ENCODE measurements around the gene DTX2. TPM values are rescaled to one million over a fixed set of nuclear protein-coding genes. Genes with fewer than 3 reads are reported as not detected.

Gene DTX2
- total RNA-seq, 1 experiment from 2014 or later, result 37.4 TPM

- no peaks in the 10 kb centered on the region for H3K27me3 ChIP-seq (ENCODE audit: insufficient read depth, low read length)
- H2AFZ ChIP-seq (ENCODE audit: low read depth, low read length, poor library complexity, severe bottlenecking), result no peak overlapping the region
- BruUV-seq (replicated peaks), result no TSS peak
- ChIA-PET POLR2A (no interaction called here), RAD21 (ENCODE audit: low non-redundant PET in 1 of 2, low total read pairs in 2 of 2, uncharacterized antibody in 2 of 2, unreplicated experiment in 2 of 2) (interaction anchor here in 1 of 2 experiments (0.6 kb wide), 1 partner anchor 169 kb away, joined by 4 read pairs; no protein-coding TSS in a partner anchor), CTCF (no interaction called here)
- TF ChIP-seq EZH2 (IDR thresholded peaks at IDR 0.05) (no peak), TCF7L2 (IDR thresholded peaks at IDR 0.05; ENCODE audit: borderline replicate concordance, extremely low read depth, insufficient read depth, insufficient read length) (no peak), MAX (IDR thresholded peaks at IDR 0.05) (no peak), EGR1 (IDR thresholded peaks at IDR 0.05; ENCODE audit: low read depth) (no peak)
- no peaks in the 10 kb centered on the region for H3K9me3 ChIP-seq (ENCODE audit: control insufficient read depth in 1 of 2, insufficient read depth in 1 of 2, low read depth in 1 of 2, low read length in 2 of 2)
- no peaks in the 10 kb centered on the region for H3K36me3 ChIP-seq (ENCODE audit: control insufficient read depth in 1 of 2, insufficient read depth in 2 of 2, low read length in 2 of 2)
- no peaks in the 10 kb centered on the region for H3K79me2 ChIP-seq (ENCODE audit: insufficient read depth, low read length)
- H3K4me2 ChIP-seq (ENCODE audit: low read length), result no peak overlapping the region
- H3K9me2 ChIP-seq (ENCODE audit: insufficient read depth), result no peaks in the 10 kb centered on the region
- no peaks in the 10 kb centered on the region for H4K20me1 ChIP-seq (ENCODE audit: insufficient read depth)
- no peak overlapping the region for H3K27ac ChIP-seq (ENCODE audit: low read depth, low read length)
- peaks cover 2 to 18% of the 10 kb centered on the region in 2 experiments; a peak in 3 of 4 replicates for H3K4me1 ChIP-seq (ENCODE audit: control insufficient read depth in 1 of 2, insufficient read depth in 2 of 2, low read length in 2 of 2)
- no peak for ATAC-seq
- no peak overlapping the region for H3K9ac ChIP-seq (ENCODE audit: low read length)
- intact Hi-C loops (cut with micrococcal nuclease), result no loop called here
- DNase-seq (ENCODE audit: low read depth, low spot score), result no peak
- no peak overlapping the region for H3K4me3 ChIP-seq (replicated peaks in 1 of 2; ENCODE audit: low read depth in 1 of 2, low read length in 2 of 2)
Measured at GRCh38 chr7:76428868-76429805, 32.4 kb upstream of the DTX2 start.

- ChIA-PET POLR2A (no interaction called here), CTCF (no interaction called here), RAD21 (ENCODE audit: low non-redundant PET in 1 of 2, low total read pairs in 2 of 2, uncharacterized antibody in 2 of 2, unreplicated experiment in 2 of 2) (no interaction called here)
- Histone ChIP-seq H3K9me2 (ENCODE audit: insufficient read depth) (no peaks in the 10 kb centered on the region), H2AFZ (ENCODE audit: low read depth, low read length, poor library complexity, severe bottlenecking) (no peak overlapping the region), H3K79me2 (ENCODE audit: insufficient read depth, low read length) (no peaks in the 10 kb centered on the region), H3K27me3 (ENCODE audit: insufficient read depth, low read length) (no peaks in the 10 kb centered on the region), H3K27ac (ENCODE audit: low read depth, low read length) (no peak overlapping the region), H3K4me1 (ENCODE audit: control insufficient read depth in 1 of 2, insufficient read depth in 2 of 2, low read length in 2 of 2) (peaks cover 0 to 14% of the 10 kb centered on the region in 2 experiments; a peak in 1 of 4 replicates), H4K20me1 (ENCODE audit: insufficient read depth) (no peaks in the 10 kb centered on the region), H3K4me2 (ENCODE audit: low read length) (no peak overlapping the region), H3K9me3 (ENCODE audit: control insufficient read depth in 1 of 2, insufficient read depth in 1 of 2, low read depth in 1 of 2, low read length in 2 of 2) (no peaks in the 10 kb centered on the region), H3K36me3 (ENCODE audit: control insufficient read depth in 1 of 2, insufficient read depth in 2 of 2, low read length in 2 of 2) (no peaks in the 10 kb centered on the region), H3K4me3 (replicated peaks in 1 of 2; ENCODE audit: low read depth in 1 of 2, low read length in 2 of 2) (no peak overlapping the region), H3K9ac (ENCODE audit: low read length) (no peak overlapping the region)
- no peak for DNase-seq (ENCODE audit: low read depth, low spot score)
- intact Hi-C loops (cut with micrococcal nuclease), result no loop called here
- no TSS peak for BruUV-seq (replicated peaks)
- TF ChIP-seq ELF1 (IDR thresholded peaks at IDR 0.05; ENCODE audit: borderline replicate concordance, low read depth), result no peak
- no peak for TF ChIP-seq POLR2AphosphoS5 (IDR thresholded peaks at IDR 0.05; ENCODE audit: low read depth, low read length)
- TF ChIP-seq SRF (IDR thresholded peaks at IDR 0.05; ENCODE audit: low read depth), result no peak
- no peak for ATAC-seq
Measured at GRCh38 chr7:76430211-76430610, 31.3 kb upstream of the DTX2 start.

Data from HCT116 (cell line).